H1 (cell line): ENCODE measurements around the gene LRRC4C. TPM values are rescaled to one million over a fixed set of nuclear protein-coding genes. Genes with fewer than 3 reads are reported as not detected.

Experiments used
- CTCF ChIA-PET: fragments of 300-600 bp; sonication (Branson Sonifier 250); formaldehyde crosslinking; loops from one replicate; lab custom pipeline; 2021; ENCODE audit not compliant: partially characterized antibody; lab: Charles Lee
- POLR2A ChIA-PET: fragments of 300-600 bp; sonication (Branson Sonifier 250); formaldehyde crosslinking; loops from one replicate; lab custom pipeline; 2021; ENCODE audit warnings: inconsistent platforms; ENCODE audit not compliant: partially characterized antibody; lab: Charles Lee
- DNase-seq, 2 experiments: peaks; one replicate each; pipeline versions ENCODE4 v3.0.0 to v3.0.0-alpha.2; 2010 to 2022; ENCODE audit warnings: low spot score in 2 of 2, low read depth in 1 of 2, mixed read lengths in 1 of 2
- FAIRE-seq: peaks from 2 replicates; lab custom pipeline; 2011; peaks lifted over from hg19 to GRCh38; lab: Jason Lieb, UNC
- H2AFZ ChIP-seq: 2 replicates; pipeline ENCODE4 v1.8.1; 2012; ENCODE audit warnings: low read length, inconsistent platforms
- H2AK5ac ChIP-seq: 2 replicates; pipeline ENCODE4 v1.6.1; 2013; ENCODE audit warnings: low read depth, low read length
- H2BK120ac ChIP-seq: replicated peaks from 2 replicates; pipeline ENCODE3; 2013; ENCODE audit warnings: low read depth, low read length, inconsistent platforms
- H2BK12ac ChIP-seq: 2 replicates; pipeline ENCODE4 v1.6.1; 2013; ENCODE audit warnings: low read depth, low read length
- H2BK15ac ChIP-seq: 2 replicates; pipeline ENCODE4 v1.6.1; 2013; ENCODE audit warnings: low read length
- H2BK20ac ChIP-seq: 2 replicates; pipeline ENCODE4 v1.6.1; 2013; ENCODE audit warnings: low read length
- H2BK5ac ChIP-seq: 2 replicates; pipeline ENCODE4 v1.6.1; 2013; ENCODE audit warnings: low read depth, low read length
- H3K14ac ChIP-seq: 2 replicates; pipeline ENCODE4 v1.6.1; 2013; ENCODE audit warnings: inconsistent platforms; ENCODE audit not compliant: insufficient read length
- H3K18ac ChIP-seq: 2 replicates; pipeline ENCODE4 v1.6.1; 2013; ENCODE audit warnings: low read length; ENCODE audit errors: extremely low read depth
- H3K23ac ChIP-seq: 2 replicates; pipeline ENCODE4 v1.6.1; 2013; ENCODE audit warnings: inconsistent platforms; ENCODE audit not compliant: insufficient read length
- H3K23me2 ChIP-seq: 2 replicates; pipeline ENCODE4 v1.6.1; 2013; ENCODE audit warnings: low read depth, low read length
- H3K27ac ChIP-seq: 2 replicates; pipeline ENCODE4 v1.6.1; 2011; ENCODE audit warnings: low read depth, low read length, inconsistent platforms
- H3K27me3 ChIP-seq, 4 experiments: replicated peaks in 1 of 4; 1 replicate in 1 of 4; 2 replicates in 3 of 4; pipeline versions ENCODE4 v1.6.1 to v1.8.1; 2011 to 2013; ENCODE audit warnings: low read length in 3 of 4, mild to moderate bottlenecking in 3 of 4, inconsistent platforms in 2 of 4, mixed read lengths in 2 of 4, moderate library complexity in 1 of 4; ENCODE audit not compliant: control insufficient read depth in 3 of 4, insufficient read depth in 3 of 4; ENCODE audit errors: extremely low read depth in 1 of 4
- H3K36me3 ChIP-seq, 4 experiments: 2 replicates each; pipeline versions ENCODE4 v1.6.1 to v1.8.1; 2011 to 2013; ENCODE audit warnings: mild to moderate bottlenecking in 4 of 4, low read length in 3 of 4, moderate library complexity in 2 of 4, control low read depth in 1 of 4, inconsistent platforms in 1 of 4; ENCODE audit not compliant: insufficient read depth in 4 of 4, control insufficient read depth in 2 of 4
- H3K4ac ChIP-seq: replicated peaks from 2 replicates; pipeline ENCODE3; 2013; ENCODE audit warnings: low read length, low read depth, mixed read lengths, inconsistent platforms; ENCODE audit not compliant: insufficient read length
- H3K4me1 ChIP-seq, 4 experiments: replicated peaks in 1 of 4; 1 replicate in 1 of 4; 2 replicates in 3 of 4; pipeline versions ENCODE4 v1.6.1 to v1.8.1; 2011 to 2013; ENCODE audit warnings: low read length in 3 of 4, inconsistent platforms in 2 of 4, mixed read lengths in 1 of 4; ENCODE audit not compliant: insufficient read depth in 4 of 4, control insufficient read depth in 3 of 4
- H3K4me2 ChIP-seq, 2 experiments: 2 replicates each; pipeline versions ENCODE4 v1.6.1 to v1.8.1; 2011 to 2013; ENCODE audit warnings: low read depth in 2 of 2, low read length in 2 of 2, control low read depth in 1 of 2, inconsistent platforms in 1 of 2, mild to moderate bottlenecking in 1 of 2; ENCODE audit not compliant: insufficient read depth in 1 of 2
- H3K4me3 ChIP-seq, 4 experiments: fragments of 200-600, 300-600 bp in 1 of 4; sonication (generic), shearing (Covaris generic), sonication (Bioruptor Twin) in 1 of 4; 2 replicates each; pipeline versions ENCODE4 v1.5.1 to v1.8.1; 2011 to 2016; ENCODE audit warnings: low read length in 4 of 4, low read depth in 3 of 4, control low read depth in 2 of 4, inconsistent platforms in 2 of 4, mild to moderate bottlenecking in 2 of 4, mixed read lengths in 1 of 4, moderate library complexity in 1 of 4; ENCODE audit not compliant: insufficient read depth in 2 of 4; ENCODE audit errors: extremely low read depth in 1 of 4
- H3K56ac ChIP-seq: replicated peaks from 2 replicates; pipeline ENCODE3; 2013; ENCODE audit warnings: low read depth, mild to moderate bottlenecking, mixed read lengths, low read length, inconsistent platforms; ENCODE audit not compliant: insufficient read length
- H3K79me1 ChIP-seq: 2 replicates; pipeline ENCODE4 v1.6.1; 2013; ENCODE audit warnings: low read depth, low read length, control low read depth
- H3K79me2 ChIP-seq, 2 experiments: 2 replicates each; pipeline versions ENCODE4 v1.6.1 to v1.8.1; 2012 to 2013; ENCODE audit warnings: low read length in 2 of 2, mild to moderate bottlenecking in 2 of 2, inconsistent platforms in 1 of 2; ENCODE audit not compliant: insufficient read depth in 2 of 2, control insufficient read depth in 1 of 2
- H3K9ac ChIP-seq, 4 experiments: replicated peaks in 1 of 4; 1 replicate in 1 of 4; 2 replicates in 3 of 4; pipeline versions ENCODE4 v1.6.1 to v1.8.1; 2011 to 2013; ENCODE audit warnings: low read depth in 3 of 4, low read length in 3 of 4, control low read depth in 2 of 4, mild to moderate bottlenecking in 2 of 4, moderate library complexity in 2 of 4, inconsistent platforms in 1 of 4; ENCODE audit errors: extremely low read depth in 1 of 4
- H3K9me3 ChIP-seq, 2 experiments: 2 replicates each; pipeline versions ENCODE4 v1.6.1 to v1.8.1; 2012 to 2013; ENCODE audit warnings: mild to moderate bottlenecking in 2 of 2, moderate library complexity in 2 of 2, control low read depth in 1 of 2, inconsistent platforms in 1 of 2, low read depth in 1 of 2, low read length in 1 of 2, mixed read lengths in 1 of 2; ENCODE audit not compliant: insufficient read depth in 2 of 2
- H4K20me1 ChIP-seq, 2 experiments: replicated peaks in 1 of 2; 2 replicates each; pipeline versions ENCODE3 to v1.8.1; 2011 to 2013; ENCODE audit warnings: inconsistent platforms in 2 of 2, low read length in 2 of 2, mild to moderate bottlenecking in 1 of 2; ENCODE audit not compliant: insufficient read depth in 2 of 2, control insufficient read depth in 1 of 2
- H4K5ac ChIP-seq: 2 replicates; pipeline ENCODE4 v1.6.1; 2013; ENCODE audit warnings: low read length, low read depth, mixed read lengths, inconsistent platforms; ENCODE audit not compliant: insufficient read length
- H4K8ac ChIP-seq: 2 replicates; pipeline ENCODE4 v1.8.0; 2013; ENCODE audit warnings: mild to moderate bottlenecking, moderate library complexity, low read length, inconsistent platforms; ENCODE audit not compliant: insufficient read depth; ENCODE audit errors: extremely low read depth
- H4K91ac ChIP-seq: replicated peaks from 2 replicates; pipeline ENCODE3; 2013; ENCODE audit warnings: low read length, mixed read lengths, inconsistent platforms; ENCODE audit not compliant: insufficient read length
- POLR2AphosphoS5 ChIP-seq: IDR thresholded peaks from 2 replicates; pipeline ENCODE4 v1.6.1; 2011; ENCODE audit warnings: low read depth, low read length
- WGBS, 2 experiments: shearing (Covaris generic) in 1 of 2; methylation state at CpG; one replicate each; pipeline versions ENCODE4 v1.1.6 to v1.1.7; 2013 to 2015; ENCODE audit warnings: low lambda C conversion rate in 2 of 2, mixed read lengths in 2 of 2, inconsistent platforms in 1 of 2, low coverage in 1 of 2, missing lambda C conversion rate in 1 of 2; ENCODE audit not compliant: insufficient replicate concordance in 2 of 2, insufficient coverage in 1 of 2, insufficient read length in 1 of 2; ENCODE audit errors: extremely low coverage in 1 of 2, missing lambda C conversion rate in 1 of 2; 5-methylcytosine and 5-hydroxymethylcytosine counted together
- polyA plus RNA-seq, 7 experiments: library from polyadenylated mRNA; depleted of rRNA in 3 of 7; stranded (reverse) in 5 of 7; unstranded in 2 of 7; fragments of >200 nt in 5 of 7; fragments of 200-250 nt in 2 of 7; gene quantifications; 1 replicate in 5 of 7; 2 replicates in 1 of 7; 4 replicates in 1 of 7; pipeline versions ENCODE4 v1.2.1 to v1.2.3, GENCODE V29; 2011 to 2013; ENCODE audit warnings: missing spikeins in 2 of 7, mixed read lengths in 2 of 7
- total RNA-seq: library from RNA; stranded (reverse); fragmentation: NEBNext Ultra II Directional; extraction: Animal tissue kit (Norgen Biotek cat#: 25700); gene quantifications from 2 replicates; pipeline ENCODE4 v1.2.1, GENCODE V29; 2021

LRRC4C gene
- total and polyA plus RNA-seq, 2 of the 8 experiments (the other 6 are each of a cell fraction or from before 2014, with no cell fraction given) = 0.23 to 2.2 TPM

DNA sequence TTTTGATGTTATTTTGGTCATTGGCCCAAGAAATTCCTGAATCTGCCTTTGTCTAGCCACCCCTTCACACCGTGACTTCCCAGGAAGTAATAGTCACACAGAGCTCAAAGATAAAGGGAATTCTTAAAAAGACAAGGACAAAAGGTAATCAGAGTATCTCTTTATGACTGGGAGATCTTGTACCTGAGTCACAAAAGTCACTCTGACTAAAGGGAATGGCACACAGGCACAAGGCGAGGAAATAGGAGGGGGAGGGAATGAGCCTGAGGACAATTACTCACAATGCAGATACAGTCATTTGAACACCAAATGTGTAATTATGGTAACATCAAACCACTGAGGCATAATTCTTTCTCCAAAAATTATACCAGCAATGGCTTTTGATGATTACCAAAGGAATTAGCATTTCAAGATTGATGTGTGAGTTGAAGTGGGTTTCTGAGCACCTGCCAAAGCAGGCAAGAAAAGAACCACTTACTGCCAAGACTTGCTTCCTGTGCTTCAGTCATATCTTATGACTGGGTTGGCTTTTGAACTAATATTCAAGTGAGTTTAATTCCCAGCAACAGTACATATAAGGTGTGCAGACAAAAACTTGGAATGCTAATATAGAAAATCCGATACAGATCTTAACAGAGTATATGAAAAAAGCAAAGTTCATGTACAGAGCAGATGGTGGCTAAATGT lies 856.4 kb downstream of the LRRC4C start:
- FAIRE-seq = peak; percentile 24
- Histone ChIP-seq H3K27ac (no peak overlapping the region), H2BK5ac (no peak overlapping the region), H2BK15ac (no peak overlapping the region), H3K23ac (no peak overlapping the region), H3K9ac (no peak overlapping the region), H2AK5ac (no peak overlapping the region), H4K5ac (no peak overlapping the region), H3K4me1 (peaks cover 0 to 3% (median 0%) of the 10 kb centered on the region in 4 experiments; a peak in 1 of 7 replicates), H2BK20ac (no peak overlapping the region), H3K14ac (no peak overlapping the region), H2AFZ (peak overlapping the region; percentile 93), H3K27me3 (no peaks in the 10 kb centered on the region), H4K91ac (no peak overlapping the region), H3K4me2 (no peak overlapping the region), H3K79me2 (no peaks in the 10 kb centered on the region), H3K4ac (no peak overlapping the region), H3K79me1 (no peaks in the 10 kb centered on the region), H2BK12ac (no peak overlapping the region), H3K18ac (no peak overlapping the region), H3K4me3 (no peak overlapping the region), H3K36me3 (no peaks in the 10 kb centered on the region), H3K9me3 (peaks cover 0 to 5% of the 10 kb centered on the region in 2 experiments; a peak in 1 of 4 replicates), H2BK120ac (no peak overlapping the region), H4K8ac (no peak overlapping the region), H3K23me2 (no peaks in the 10 kb centered on the region), H4K20me1 (no peaks in the 10 kb centered on the region), H3K56ac (no peak overlapping the region)
- POLR2A ChIA-PET = no interaction called here
- 94% methylated on average over 3 of the region's 3 CpGs; no CpG with 5 or more reads in 1 of the 2 experiments for WGBS, 2 experiments
- TF ChIP-seq POLR2AphosphoS5 = no peak
- CTCF ChIA-PET = no interaction called here
- peak in 1 of 2 experiments; percentile 17 for DNase-seq
